HG03457 (cell line): Measurements from ENCODE around the gene ATCAY.
"Not testable (repeated sequence)": the region's sequence is repeated elsewhere in the genome, so short reads cannot be mapped to it uniquely, and the experiment has no call there.

Source experiments
- ATAC-seq: cut with Tn5 transposase; IDR thresholded peaks from one replicate; pipeline ENCODE4 v1.9.1; 2021; ENCODE audit warnings: moderate number of reproducible peaks; ENCODE audit not compliant: unreplicated experiment

ATCAY gene

DNA sequence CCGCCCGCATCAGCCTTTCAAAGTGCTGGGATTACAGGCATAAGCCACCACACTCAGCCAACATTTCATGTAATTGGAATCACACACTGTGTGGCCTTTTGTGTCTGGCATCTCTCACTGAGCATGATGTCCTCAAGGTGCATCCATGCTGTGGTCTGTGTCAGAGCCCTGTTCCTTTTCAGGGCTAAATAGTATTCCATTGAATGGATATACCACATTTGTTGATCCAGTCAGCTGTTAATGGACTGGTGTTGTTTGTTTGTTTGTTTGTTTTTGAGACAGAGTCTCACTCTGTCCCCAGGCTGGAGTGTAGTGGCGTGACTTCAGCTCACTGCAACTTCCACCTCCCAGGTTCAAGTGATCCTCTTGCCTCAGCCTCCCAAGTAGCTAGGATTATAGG lies 17.9 kb downstream of the ATCAY start:
- no peak for ATAC-seq

GRCh38 chr19:3899531-3900294 lies 19.2 kb downstream of the ATCAY start:
- no peak for ATAC-seq

DNA sequence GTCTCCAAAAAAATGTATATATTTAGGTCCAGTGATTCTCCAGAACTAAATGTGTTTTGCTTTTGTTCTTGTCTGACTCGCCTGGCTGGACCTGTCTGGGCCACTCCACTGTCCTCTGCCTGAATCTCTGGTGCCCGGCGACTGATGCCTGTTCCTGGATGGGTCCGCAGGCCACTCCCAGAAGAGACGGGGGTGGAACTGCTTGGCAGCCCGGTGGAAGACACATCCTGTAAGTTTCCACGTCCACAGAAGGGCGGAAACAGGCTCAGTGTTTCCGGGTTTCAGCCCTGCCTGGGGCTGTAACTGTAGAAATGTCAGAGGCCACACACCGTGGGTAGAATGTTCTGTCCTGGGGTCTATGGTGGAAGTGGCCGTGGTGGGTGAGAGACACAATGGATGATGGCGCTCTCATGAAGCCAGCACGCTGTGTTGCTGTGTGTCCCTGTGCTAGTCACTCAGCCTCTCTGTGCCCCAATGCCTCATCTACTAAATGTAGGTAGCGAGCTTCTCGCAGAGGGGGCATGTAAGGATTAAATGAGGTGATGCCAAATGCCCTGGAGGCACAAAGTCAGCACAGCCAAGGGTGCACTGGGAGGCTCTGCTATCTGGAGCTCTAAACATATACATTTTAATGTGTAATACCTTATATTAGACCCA lies 22.0 kb downstream of the ATCAY start:
- no peak for ATAC-seq

- ATAC-seq = no peak
These were observed 23.7 kb downstream of the ATCAY start for GRCh38 chr19:3904233-3904632.

- ATAC-seq = no peak
These were observed 27.3 kb downstream of the ATCAY start for GRCh38 chr19:3907626-3908265.

- no peak for ATAC-seq
These were observed 28.0 kb downstream of the ATCAY start for GRCh38 chr19:3908266-3909054.

GRCh38 chr19:3910105-3910504 lies 29.6 kb downstream of the ATCAY start:
- ATAC-seq = no peak

DNA sequence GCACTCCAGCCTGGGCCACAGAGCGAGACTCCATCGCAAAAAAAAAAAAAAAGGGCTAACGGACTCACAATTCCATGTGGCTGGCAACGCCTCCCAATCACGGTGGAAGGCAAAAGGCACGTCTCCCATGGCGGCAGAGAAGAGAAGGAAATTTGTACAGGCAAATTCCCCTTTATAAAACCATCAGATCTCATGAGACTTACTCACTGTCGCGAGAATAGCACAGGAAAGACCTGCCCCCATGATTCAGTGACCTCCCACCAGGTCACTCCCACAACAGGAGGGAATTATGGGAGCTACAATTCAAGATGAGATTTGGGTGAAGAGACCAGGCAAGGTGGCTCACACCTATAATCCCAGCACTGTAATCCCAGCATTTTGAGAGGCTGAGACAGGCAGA lies 33.7 kb downstream of the ATCAY start:
- no peak for ATAC-seq

DNA sequence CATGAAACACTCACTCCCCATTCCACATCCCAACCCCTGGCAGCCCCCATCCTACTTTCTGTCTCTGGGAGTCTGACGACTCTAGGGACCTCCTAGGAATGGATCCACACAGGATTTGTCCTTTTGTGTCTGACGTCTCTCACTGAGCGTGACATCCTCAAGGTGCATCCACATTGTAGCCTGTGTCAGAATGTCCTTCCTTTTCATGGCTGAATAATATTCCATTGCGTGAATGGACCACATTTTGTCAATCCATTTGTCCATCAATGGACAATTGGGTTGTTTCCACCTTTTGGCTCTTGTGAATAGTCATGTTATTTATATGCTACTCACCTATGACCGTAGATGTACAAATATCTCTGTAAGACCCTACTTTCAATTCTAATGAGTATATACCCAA lies 35.5 kb downstream of the ATCAY start:
- ATAC-seq = no peak

DNA sequence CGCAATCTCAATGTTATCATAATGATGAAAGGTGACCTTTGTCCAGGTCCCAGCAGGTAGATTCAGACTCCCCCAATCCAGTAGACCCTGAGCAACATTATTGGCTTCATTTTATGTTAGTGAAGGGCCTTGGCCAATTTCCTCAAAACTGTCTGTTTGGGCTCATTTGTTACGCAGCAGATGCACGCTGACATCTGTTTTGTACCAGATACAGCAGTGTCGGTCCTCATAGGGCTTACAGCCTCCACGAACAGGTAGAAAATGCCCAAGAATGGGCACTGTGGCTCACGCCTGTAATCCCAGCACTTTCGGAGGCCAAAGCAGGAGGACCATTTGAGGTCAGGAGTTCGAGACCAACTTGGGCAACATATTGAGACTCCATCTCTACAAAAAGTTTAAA lies 39.3 kb downstream of the ATCAY start:
- no peak for ATAC-seq

GRCh38 chr19:3923096-3923758 lies 42.7 kb downstream of the ATCAY start:
- ATAC-seq = no peak

DNA sequence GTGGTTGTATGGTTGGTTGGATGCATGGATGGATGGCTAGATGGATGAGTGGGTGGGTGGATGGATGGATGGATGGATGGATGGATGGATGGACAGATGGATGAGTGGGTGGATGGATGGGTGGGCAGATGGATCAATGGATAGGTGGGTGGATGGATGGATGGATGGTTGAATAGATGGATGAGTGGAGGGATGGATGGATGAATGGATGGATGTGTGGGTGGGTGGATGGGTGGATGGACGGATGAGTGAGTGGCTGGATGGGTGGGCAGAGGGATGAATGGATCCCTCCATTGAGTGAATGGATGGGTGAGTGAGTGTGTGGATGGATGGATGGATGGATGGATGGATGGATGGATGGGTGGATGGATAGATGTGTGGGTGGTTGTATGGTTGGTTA lies 43.4 kb downstream of the ATCAY start:
- ATAC-seq = no peak

GRCh38 chr19:3931041-3931440 lies 50.6 kb downstream of the ATCAY start:
- no peak for ATAC-seq

DNA sequence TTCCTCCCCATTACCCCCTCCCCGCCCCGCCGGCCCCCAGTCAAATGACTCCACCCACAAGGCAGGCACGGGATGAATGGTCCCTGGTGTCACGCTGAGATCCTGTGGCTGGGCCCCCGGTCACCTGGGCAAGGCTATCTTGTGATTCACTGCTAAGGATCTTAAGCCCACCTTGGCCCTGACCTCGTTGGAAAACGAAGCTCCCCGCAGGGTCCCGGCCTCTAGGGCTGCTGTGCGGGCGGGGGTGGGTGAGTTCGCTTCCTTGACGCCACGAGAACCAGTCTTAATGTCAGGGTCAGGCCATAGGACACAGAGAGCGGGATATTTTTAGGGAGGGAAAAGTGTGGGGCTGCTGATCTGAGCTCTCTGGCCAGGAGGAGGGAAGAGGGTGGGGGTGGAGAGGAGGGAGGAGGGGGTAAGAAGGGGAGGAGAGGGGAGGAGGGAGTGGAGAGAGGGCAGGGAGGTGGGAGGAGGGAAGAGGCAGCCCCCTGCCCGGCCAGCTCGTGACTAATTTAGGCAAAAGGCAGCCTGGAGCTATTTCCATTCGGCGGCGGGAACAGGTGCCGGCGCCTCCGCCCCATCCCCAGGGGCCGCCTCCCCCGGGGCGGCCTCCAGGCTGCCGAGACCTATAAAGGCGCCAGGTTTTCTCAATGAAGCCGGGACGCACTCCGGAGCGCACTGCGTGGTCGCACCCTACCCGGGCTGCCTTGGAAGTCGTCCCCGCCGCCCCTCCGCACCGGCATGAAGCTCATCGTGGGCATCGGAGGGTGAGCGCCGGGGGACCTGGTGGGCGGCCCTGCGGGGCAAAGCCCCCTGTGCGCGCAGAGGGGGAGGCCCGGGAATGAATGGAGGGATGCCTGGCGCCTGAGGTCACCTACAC lies 52.7 kb downstream of the ATCAY start, which contains the start of gene NMRK2:
NMRK2 (plus strand) TSS at position 139 of the 880 bp plus-strand sequence; CDS start at position 742, 603 bp downstream.
- no peak for ATAC-seq

- no peak for ATAC-seq
These were observed 56.3 kb downstream of the ATCAY start for GRCh38 chr19:3936506-3937442.

DNA sequence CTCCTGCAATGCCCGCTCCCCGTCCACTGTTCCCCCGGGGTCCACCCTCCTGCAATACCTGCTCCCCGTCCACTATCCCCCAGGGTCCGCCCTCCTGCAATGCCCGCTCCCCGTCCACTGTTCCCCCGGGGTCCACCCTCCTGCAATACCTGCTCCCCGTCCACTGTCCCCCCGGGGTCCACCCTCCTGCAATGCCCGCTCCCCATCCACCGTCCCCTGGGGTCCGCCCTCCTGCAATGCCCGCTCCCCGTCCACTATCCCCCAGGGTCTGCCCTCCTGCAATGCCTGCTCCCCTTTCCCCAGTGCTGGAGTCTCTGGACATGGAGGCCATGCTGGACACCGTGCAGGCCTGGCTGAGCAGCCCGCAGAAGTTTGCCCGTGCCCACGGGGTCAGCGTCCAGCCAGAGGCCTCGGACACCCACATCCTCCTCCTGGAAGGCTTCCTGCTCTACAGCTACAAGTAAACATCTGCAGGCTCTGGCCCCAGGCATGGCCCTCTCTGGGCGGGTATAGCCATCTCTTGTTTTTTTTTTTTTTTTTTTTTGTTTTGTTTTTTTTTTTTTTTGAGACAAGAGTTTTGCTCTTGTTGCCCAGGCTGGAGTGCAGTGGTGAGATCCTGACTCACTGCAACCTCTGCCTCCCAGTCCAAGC lies 57.9 kb downstream of the ATCAY start:
- not testable (repeated sequence) for ATAC-seq

GRCh38 chr19:3942790-3943409 lies 62.4 kb downstream of the ATCAY start:
- ATAC-seq = no peak
